GM19395 (cell line): ENCODE data around the gene ELFN2.

Experiments
- ATAC-seq: cut with Tn5 transposase; IDR thresholded peaks from one replicate; pipeline ENCODE4 v1.9.1; 2021; ENCODE audit warnings: mild to moderate bottlenecking, moderate library complexity; ENCODE audit not compliant: unreplicated experiment

The ELFN2 gene

GRCh38 chr22:37324340-37325038 lies 102.8 kb downstream of the ELFN2 start:
- ATAC-seq: no peak

- no peak for ATAC-seq
Observed at GRCh38 chr22:37320726-37321677, 106.3 kb downstream of the ELFN2 start.

GRCh38 chr22:37319469-37319868 lies 107.8 kb downstream of the ELFN2 start:
- ATAC-seq: no peak

GRCh38 chr22:37318364-37319109 lies 108.7 kb downstream of the ELFN2 start:
- no peak for ATAC-seq
